NT2/D1 (cell line): ENCODE results near the gene BCAT1.

ENCODE experiments used
- YY1 ChIP-seq: IDR thresholded peaks from 2 replicates; pipeline ENCODE4 v1.6.1; 2011; ENCODE audit not compliant: insufficient read length, insufficient read depth
- ZNF274 ChIP-seq: IDR thresholded peaks from 2 replicates; pipeline ENCODE4 v1.6.1; 2011; ENCODE audit warnings: mild to moderate bottlenecking, low read depth, low read length

DNA sequence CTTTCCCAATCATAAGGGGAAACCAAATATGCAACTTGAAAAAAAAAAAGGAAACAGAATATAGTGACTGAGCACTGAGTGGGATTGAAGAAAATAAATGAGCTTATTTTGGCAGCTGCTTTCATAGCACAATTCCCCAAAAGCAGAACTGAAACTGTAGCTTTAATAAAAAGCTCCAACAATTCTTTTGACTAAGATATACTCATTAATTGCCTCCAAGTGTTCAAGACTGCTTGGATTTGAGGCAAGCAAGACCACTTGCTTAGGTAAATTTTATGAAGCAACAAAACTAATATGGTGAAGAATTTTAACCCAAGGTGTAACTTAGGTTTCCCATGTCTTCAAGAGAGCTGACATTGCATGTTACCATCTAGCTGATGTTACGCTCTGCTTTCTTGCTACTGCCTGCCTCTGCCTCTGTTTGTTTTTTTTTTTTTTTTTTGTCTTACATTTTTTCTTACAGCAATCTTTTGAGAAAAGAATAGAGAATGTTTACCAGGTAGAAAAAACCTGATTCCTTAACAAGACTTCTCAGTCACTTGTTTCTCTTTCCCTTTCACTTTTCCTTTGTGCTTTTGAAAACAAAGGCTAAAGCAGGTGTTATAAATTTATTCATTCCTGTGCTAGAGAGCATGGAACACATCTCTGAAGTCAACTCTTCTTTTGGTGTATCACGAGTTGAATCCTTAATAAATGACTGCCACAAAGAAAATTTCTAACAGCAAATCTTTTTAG, 134.4 kb downstream of the BCAT1 start:
- no peak for TF ChIP-seq ZNF274
- no peak for TF ChIP-seq YY1
